SK-N-SH (cell line): Measurements from ENCODE around the gene GNG12. TPM values are rescaled to one million over a fixed set of nuclear protein-coding genes. Genes with fewer than 3 reads are reported as not detected.

Experiments used
- CTCF ChIA-PET: fragments of 300-600, 350-600 bp; formaldehyde crosslinking; extraction: SDS; loops from one replicate; lab custom pipeline; 2021; lab: Yijun Ruan, JAX
- POLR2A ChIA-PET: fragments of 350-600 bp; sonication (Branson Sonifier 250); formaldehyde crosslinking; extraction: SDS; loops from one replicate; lab custom pipeline; 2020; ENCODE audit warnings: antibody characterized with exemption, inconsistent platforms; lab: Yijun Ruan, JAX
- DNase-seq: peaks from one replicate; pipeline ENCODE4 v3.0.0; 2012
- H2AFZ ChIP-seq: fragments of 200-600 bp; sonication (generic); 2 replicates; pipeline ENCODE4 v1.8.1; 2016; ENCODE audit warnings: antibody characterized with exemption, mild to moderate bottlenecking, low read depth
- H3F3A ChIP-seq: fragments of 200-600 bp; sonication (generic); replicated peaks from 2 replicates; pipeline ENCODE3; 2016; ENCODE audit warnings: antibody characterized with exemption, mild to moderate bottlenecking; ENCODE audit not compliant: insufficient read depth
- H3K27ac ChIP-seq, 2 experiments: fragments of 200-500 bp in 1 of 2; fragments of 200-600 bp in 1 of 2; sonication (Bioruptor generic) in 1 of 2; sonication (generic), shearing (Covaris generic) in 1 of 2; 2 replicates each; pipeline versions ENCODE4 v1.5.1 to v1.6.1; 2014 to 2016; ENCODE audit warnings: low read depth in 2 of 2, inconsistent platforms in 1 of 2, low read length in 1 of 2, mild to moderate bottlenecking in 1 of 2, mixed read lengths in 1 of 2
- H3K27me3 ChIP-seq: fragments of 200-600 bp; sonication (generic), shearing (Covaris generic); 2 replicates; pipeline ENCODE4 v1.6.1; 2016; ENCODE audit warnings: mixed run types; ENCODE audit not compliant: insufficient read depth
- H3K36me3 ChIP-seq, 2 experiments: fragments of 200-500 bp in 1 of 2; fragments of 200-600 bp in 1 of 2; sonication (Bioruptor generic) in 1 of 2; sonication (generic) in 1 of 2; replicated peaks in 1 of 2; 2 replicates each; pipeline versions ENCODE3 to v1.5.1; 2014 to 2016; ENCODE audit warnings: low read length in 1 of 2, mild to moderate bottlenecking in 1 of 2; ENCODE audit not compliant: insufficient read depth in 2 of 2, control insufficient read depth in 1 of 2
- H3K4me1 ChIP-seq, 2 experiments: fragments of 200-500 bp in 1 of 2; fragments of 200-600 bp in 1 of 2; sonication (Bioruptor generic) in 1 of 2; sonication (generic), shearing (Covaris generic) in 1 of 2; 2 replicates each; pipeline versions ENCODE4 v1.5.1 to v1.6.1; 2014 to 2016; ENCODE audit warnings: low read depth in 1 of 2, low read length in 1 of 2, mixed run types in 1 of 2; ENCODE audit not compliant: insufficient read depth in 2 of 2, control insufficient read depth in 1 of 2
- H3K4me2 ChIP-seq: fragments of 200-600 bp; sonication (generic), shearing (Covaris generic); 2 replicates; pipeline ENCODE4 v1.6.1; 2017; ENCODE audit warnings: mixed run types
- H3K4me3 ChIP-seq, 2 experiments: fragments of 200-500 bp in 1 of 2; fragments of 200-600 bp in 1 of 2; sonication (Bioruptor generic) in 1 of 2; sonication (generic), shearing (Covaris generic) in 1 of 2; 2 replicates each; pipeline versions ENCODE4 v1.5.1 to v1.8.1; 2014 to 2016; ENCODE audit warnings: low read depth in 2 of 2, inconsistent platforms in 1 of 2, low read length in 1 of 2, mild to moderate bottlenecking in 1 of 2, mixed read lengths in 1 of 2, moderate library complexity in 1 of 2
- H3K79me2 ChIP-seq: fragments of 200-600 bp; sonication (generic); 2 replicates; pipeline ENCODE4 v1.8.1; 2017; ENCODE audit warnings: mild to moderate bottlenecking; ENCODE audit not compliant: insufficient read depth
- H3K9ac ChIP-seq: fragments of 200-600 bp; sonication (generic); 2 replicates; pipeline ENCODE4 v1.6.1; 2017; ENCODE audit warnings: mixed run types
- H3K9me2 ChIP-seq: fragments of 200-600 bp; sonication (generic); 2 replicates; pipeline ENCODE4 v1.6.1; 2017; ENCODE audit warnings: mixed run types
- H3K9me3 ChIP-seq: fragments of 200-600 bp; sonication (generic); 2 replicates; pipeline ENCODE4 v1.6.1; 2017; ENCODE audit warnings: mixed run types, mild to moderate bottlenecking, moderate library complexity
- H4K20me1 ChIP-seq: fragments of 200-600 bp; sonication (generic); 2 replicates; pipeline ENCODE4 v1.6.1; 2017; ENCODE audit warnings: mild to moderate bottlenecking, mixed run types; ENCODE audit not compliant: insufficient read depth
- GATA2 ChIP-seq: sonication (generic); formaldehyde crosslinking; IDR thresholded peaks from 2 replicates; pipeline ENCODE4 v1.5.0; 2020; ENCODE audit warnings: mild to moderate bottlenecking, missing genetic modification reagents
- MEF2A ChIP-seq: IDR thresholded peaks from 2 replicates; pipeline ENCODE4 v1.4.0; 2012; ENCODE audit warnings: low read depth, borderline replicate concordance
- MXI1 ChIP-seq: IDR thresholded peaks from 2 replicates; pipeline ENCODE4 v1.6.1; 2012; ENCODE audit warnings: mild to moderate bottlenecking, low read depth, low read length, improper control_type of control experiment
- POLR2AphosphoS5 ChIP-seq: IDR thresholded peaks from 2 replicates; pipeline ENCODE4 v1.6.1; 2012; ENCODE audit warnings: low read depth, low read length
- SMC3 ChIP-seq: IDR thresholded peaks from 2 replicates; pipeline ENCODE4 v1.6.1; 2012; ENCODE audit warnings: low read depth, low read length, improper control_type of control experiment
- TCF12 ChIP-seq: IDR thresholded peaks from 2 replicates; pipeline ENCODE4 v1.4.0; 2012
- WGBS: methylation state at CpG from one replicate; pipeline ENCODE4 v1.1.6; 2017; ENCODE audit warnings: low lambda C conversion rate; 5-methylcytosine and 5-hydroxymethylcytosine counted together
- polyA plus RNA-seq, 3 experiments: library from polyadenylated mRNA; depleted of rRNA; stranded (reverse); fragments of >200 nt; gene quantifications; 2 replicates each; pipeline ENCODE4 v1.2.3, GENCODE V29; 2012
- TF ChIP-seq, protein P1 (sequence below): IDR thresholded peaks from 2 replicates; pipeline ENCODE4; 2012
- TF ChIP-seq, protein P2 (sequence below): fragments of 150-350 bp; IDR thresholded peaks from 2 replicates; pipeline ENCODE4 v1.6.1; 2017; ENCODE audit warnings: antibody characterized with exemption, low read length, low read depth, borderline replicate concordance
- TF ChIP-seq, protein P3 (sequence below): IDR thresholded peaks from 2 replicates; pipeline ENCODE4 v1.6.1; 2012; ENCODE audit warnings: mild to moderate bottlenecking, low read depth, low read length, moderate library complexity

The GNG12 gene
- polyA plus RNA-seq, 1 of the 3 experiments (the other 2 are of a cell fraction), result 41.2 TPM

DNA sequence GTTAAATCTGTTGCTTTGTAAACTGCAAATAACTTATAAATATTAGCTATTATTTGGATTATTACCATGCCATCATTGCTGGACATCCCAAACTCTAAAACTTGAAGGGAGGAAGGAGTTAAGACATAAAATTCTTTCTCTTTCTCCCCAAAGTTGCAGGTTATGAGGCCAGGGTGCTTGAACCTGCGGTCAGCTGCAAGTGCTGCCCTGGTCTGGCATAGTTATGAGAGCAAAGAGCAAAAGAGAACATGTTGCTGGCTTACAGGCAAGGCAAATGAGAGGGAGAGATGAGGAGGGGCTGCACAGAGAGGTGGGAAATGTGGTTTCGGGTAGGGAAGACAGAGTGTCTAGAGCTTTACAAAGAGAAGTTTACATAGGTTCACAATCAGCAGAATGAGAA lies 117.4 kb downstream of the GNG12 start:
- no peak overlapping the region for H3K9ac ChIP-seq
- peaks cover 20% of the 10 kb centered on the region for H3F3A ChIP-seq
- TF ChIP-seq, protein P1, sequence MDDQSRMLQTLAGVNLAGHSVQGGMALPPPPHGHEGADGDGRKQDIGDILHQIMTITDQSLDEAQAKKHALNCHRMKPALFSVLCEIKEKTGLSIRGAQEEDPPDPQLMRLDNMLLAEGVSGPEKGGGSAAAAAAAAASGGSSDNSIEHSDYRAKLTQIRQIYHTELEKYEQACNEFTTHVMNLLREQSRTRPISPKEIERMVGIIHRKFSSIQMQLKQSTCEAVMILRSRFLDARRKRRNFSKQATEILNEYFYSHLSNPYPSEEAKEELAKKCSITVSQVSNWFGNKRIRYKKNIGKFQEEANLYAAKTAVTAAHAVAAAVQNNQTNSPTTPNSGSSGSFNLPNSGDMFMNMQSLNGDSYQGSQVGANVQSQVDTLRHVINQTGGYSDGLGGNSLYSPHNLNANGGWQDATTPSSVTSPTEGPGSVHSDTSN, result no peak
- TF ChIP-seq SMC3 (no peak), TCF12 (no peak), MXI1 (no peak), MEF2A (no peak), GATA2 (CRISPR knock-in tag) (no peak), POLR2AphosphoS5 (no peak)
- TF ChIP-seq, protein P2, sequence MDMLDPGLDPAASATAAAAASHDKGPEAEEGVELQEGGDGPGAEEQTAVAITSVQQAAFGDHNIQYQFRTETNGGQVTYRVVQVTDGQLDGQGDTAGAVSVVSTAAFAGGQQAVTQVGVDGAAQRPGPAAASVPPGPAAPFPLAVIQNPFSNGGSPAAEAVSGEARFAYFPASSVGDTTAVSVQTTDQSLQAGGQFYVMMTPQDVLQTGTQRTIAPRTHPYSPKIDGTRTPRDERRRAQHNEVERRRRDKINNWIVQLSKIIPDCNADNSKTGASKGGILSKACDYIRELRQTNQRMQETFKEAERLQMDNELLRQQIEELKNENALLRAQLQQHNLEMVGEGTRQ, result no peak
- TF ChIP-seq, protein P3, sequence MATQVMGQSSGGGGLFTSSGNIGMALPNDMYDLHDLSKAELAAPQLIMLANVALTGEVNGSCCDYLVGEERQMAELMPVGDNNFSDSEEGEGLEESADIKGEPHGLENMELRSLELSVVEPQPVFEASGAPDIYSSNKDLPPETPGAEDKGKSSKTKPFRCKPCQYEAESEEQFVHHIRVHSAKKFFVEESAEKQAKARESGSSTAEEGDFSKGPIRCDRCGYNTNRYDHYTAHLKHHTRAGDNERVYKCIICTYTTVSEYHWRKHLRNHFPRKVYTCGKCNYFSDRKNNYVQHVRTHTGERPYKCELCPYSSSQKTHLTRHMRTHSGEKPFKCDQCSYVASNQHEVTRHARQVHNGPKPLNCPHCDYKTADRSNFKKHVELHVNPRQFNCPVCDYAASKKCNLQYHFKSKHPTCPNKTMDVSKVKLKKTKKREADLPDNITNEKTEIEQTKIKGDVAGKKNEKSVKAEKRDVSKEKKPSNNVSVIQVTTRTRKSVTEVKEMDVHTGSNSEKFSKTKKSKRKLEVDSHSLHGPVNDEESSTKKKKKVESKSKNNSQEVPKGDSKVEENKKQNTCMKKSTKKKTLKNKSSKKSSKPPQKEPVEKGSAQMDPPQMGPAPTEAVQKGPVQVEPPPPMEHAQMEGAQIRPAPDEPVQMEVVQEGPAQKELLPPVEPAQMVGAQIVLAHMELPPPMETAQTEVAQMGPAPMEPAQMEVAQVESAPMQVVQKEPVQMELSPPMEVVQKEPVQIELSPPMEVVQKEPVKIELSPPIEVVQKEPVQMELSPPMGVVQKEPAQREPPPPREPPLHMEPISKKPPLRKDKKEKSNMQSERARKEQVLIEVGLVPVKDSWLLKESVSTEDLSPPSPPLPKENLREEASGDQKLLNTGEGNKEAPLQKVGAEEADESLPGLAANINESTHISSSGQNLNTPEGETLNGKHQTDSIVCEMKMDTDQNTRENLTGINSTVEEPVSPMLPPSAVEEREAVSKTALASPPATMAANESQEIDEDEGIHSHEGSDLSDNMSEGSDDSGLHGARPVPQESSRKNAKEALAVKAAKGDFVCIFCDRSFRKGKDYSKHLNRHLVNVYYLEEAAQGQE, result no peak
- TF ChIP-seq, all 33 proteins: peak for 0
- H3K9me2 ChIP-seq, result no peaks in the 10 kb centered on the region
- H3K4me1 ChIP-seq, result peaks cover 51 to 53% of the 10 kb centered on the region in 2 experiments
- 91% methylated on average over 2 of the region's 2 CpGs for WGBS
- H3K9me3 ChIP-seq, result no peaks in the 10 kb centered on the region
- POLR2A ChIA-PET, result interaction anchor here (1.4 kb wide), 1 partner anchor 30 kb away, joined by 3 read pairs; the partner anchor contains the start of gene GADD45A
- no peak for DNase-seq
- no peak overlapping the region for H3K4me2 ChIP-seq
- no peak overlapping the region for H2AFZ ChIP-seq
- CTCF ChIA-PET, result interaction anchor here (0.8 to 1.3 kb wide), 3 partner anchors 9 to 180 kb away, joined by 3 to 6 read pairs (median 3); no protein-coding TSS in a partner anchor
- no peaks in the 10 kb centered on the region for H3K27me3 ChIP-seq
- no peaks in the 10 kb centered on the region for H3K36me3 ChIP-seq
- H3K27ac ChIP-seq, result peak overlapping the region in 1 of 2 experiments; percentile 58; a peak in 1 of 4 replicates
- H4K20me1 ChIP-seq, result no peaks in the 10 kb centered on the region
- H3K4me3 ChIP-seq, result no peak overlapping the region
- H3K79me2 ChIP-seq, result peaks cover 57% of the 10 kb centered on the region
